K562 (cell line): Measurements from ENCODE around the gene CADPS2. TPM values are rescaled to one million over a fixed set of nuclear protein-coding genes. Genes with fewer than 3 reads are reported as not detected.

Experiments
- ATAC-seq: fragments of 200-7000 bp; cut with Tn5 transposase; 3 replicates; pipeline ENCODE4 v1.9.1; 2020; ENCODE audit warnings: moderate library complexity
- BruUV-seq: library from RNA; stranded (reverse); fragments of 400-500 nt; replicated peaks from 2 replicates; lab custom pipeline; 2021; lab: Mats Ljungman, UMichigan
- CTCF ChIA-PET: fragments of 300-600 bp; formaldehyde crosslinking; extraction: SDS; loops from one replicate; lab custom pipeline; 2021; ENCODE audit warnings: low intra/inter-chr PET ratio; lab: Yijun Ruan, JAX
- POLR2A ChIA-PET: fragments of 300-600, 350-650 bp; sonication (Branson Sonifier 250); formaldehyde crosslinking; extraction: SDS; loops from one replicate; lab custom pipeline; 2021; ENCODE audit warnings: antibody characterized with exemption, inconsistent platforms; lab: Yijun Ruan, JAX
- DNase-seq, 4 experiments: peaks; one replicate each; pipeline versions ENCODE4 v3.0.0 to v3.0.0-alpha.2; 2011 to 2018; ENCODE audit warnings: low spot score in 3 of 4, mixed read lengths in 3 of 4; ENCODE audit errors: extremely low read depth in 1 of 4
- FAIRE-seq: peaks from 2 replicates; lab custom pipeline; 2011; peaks lifted over from hg19 to GRCh38; lab: Jason Lieb, UNC
- H2AFZ ChIP-seq: 2 replicates; pipeline ENCODE4 v1.6.0; 2011; ENCODE audit warnings: low read depth, low read length, control low read depth, inconsistent platforms
- H3K27ac ChIP-seq: fragments of 200-600 bp; 3 replicates; pipeline ENCODE4 v1.8.0; 2011; ENCODE audit warnings: low read depth, mild to moderate bottlenecking, control low read depth, inconsistent platforms, low read length, moderate library complexity, mixed read lengths; ENCODE audit errors: extremely low read depth
- H3K27me3 ChIP-seq, 2 experiments: fragments of 300-600 bp in 1 of 2; 2 replicates in 1 of 2; 3 replicates in 1 of 2; pipeline versions ENCODE4 v1.6.0 to v1.8.0; 2011; ENCODE audit warnings: inconsistent platforms in 2 of 2, low read length in 2 of 2, mild to moderate bottlenecking in 1 of 2, mixed read lengths in 1 of 2, moderate library complexity in 1 of 2; ENCODE audit not compliant: control insufficient read depth in 2 of 2, insufficient read depth in 2 of 2
- H3K36me3 ChIP-seq: fragments of 300-600 bp; 3 replicates; pipeline ENCODE4 v1.8.0; 2011; ENCODE audit warnings: mild to moderate bottlenecking, low read length, inconsistent platforms; ENCODE audit not compliant: control insufficient read depth, insufficient read depth
- H3K4me1 ChIP-seq, 2 experiments: fragments of 200-600 bp in 1 of 2; replicated peaks in 1 of 2; 2 replicates in 1 of 2; 3 replicates in 1 of 2; pipeline versions ENCODE4 v1.5.1 to v1.8.0; 2011; ENCODE audit warnings: inconsistent platforms in 2 of 2, low read length in 2 of 2, mild to moderate bottlenecking in 1 of 2, mixed read lengths in 1 of 2, moderate library complexity in 1 of 2; ENCODE audit not compliant: control insufficient read depth in 2 of 2, insufficient read depth in 2 of 2
- H3K4me2 ChIP-seq: 2 replicates; pipeline ENCODE4 v1.6.1; 2011; ENCODE audit warnings: low read length, control low read depth, inconsistent platforms, mixed read lengths; ENCODE audit not compliant: insufficient read depth
- H3K4me3 ChIP-seq: fragments of 200-600 bp; sonication (generic), shearing (Covaris generic); 2 replicates; pipeline ENCODE4 v1.5.1; 2016; ENCODE audit warnings: control low read depth, inconsistent platforms
- H3K79me2 ChIP-seq: fragments of 200-600 bp; 3 replicates; pipeline ENCODE4 v1.8.0; 2011; ENCODE audit warnings: low read length, inconsistent platforms; ENCODE audit not compliant: control insufficient read depth, insufficient read depth
- H3K9ac ChIP-seq, 2 experiments: 2 replicates each; pipeline versions ENCODE4 v1.6.0 to v1.6.1; 2011; ENCODE audit warnings: low read depth in 2 of 2, low read length in 2 of 2, control low read depth in 1 of 2, inconsistent platforms in 1 of 2, mild to moderate bottlenecking in 1 of 2, mixed read lengths in 1 of 2; ENCODE audit not compliant: insufficient read depth in 1 of 2
- H3K9me1 ChIP-seq: one replicate; pipeline ENCODE4 v1.6.0; 2011; ENCODE audit warnings: inconsistent platforms, mild to moderate bottlenecking, low read length, moderate library complexity; ENCODE audit not compliant: control insufficient read depth, insufficient read depth
- H3K9me3 ChIP-seq: replicated peaks from 2 replicates; pipeline ENCODE4 v1.5.1; 2011; ENCODE audit warnings: low read depth, low read length, inconsistent platforms; ENCODE audit not compliant: control insufficient read depth, insufficient read depth
- H4K20me1 ChIP-seq: replicated peaks from 2 replicates; pipeline ENCODE4 v1.6.1; 2011; ENCODE audit warnings: low read length, inconsistent platforms, mixed read lengths; ENCODE audit not compliant: control insufficient read depth, insufficient read depth
- CTBP1 ChIP-seq: fragments of 450-650 bp; IDR thresholded peaks from 2 replicates; pipeline ENCODE4 v1.6.1; 2016; ENCODE audit warnings: borderline replicate concordance
- GABPA ChIP-seq: fragments of 200-800 bp; sonication (Bioruptor generic); conservative IDR thresholded peaks from 2 replicates; pipeline ENCODE4 v1.6.1; 2016; ENCODE audit warnings: low read depth, missing genetic modification characterization, missing compliant biosample characterization
- HDAC1 ChIP-seq, 2 experiments: fragments of 450-650 bp; IDR thresholded peaks; 2 replicates each; pipeline ENCODE4 v1.6.1; 2016 to 2017; ENCODE audit warnings: inconsistent platforms in 1 of 2, mild to moderate bottlenecking in 1 of 2, moderate library complexity in 1 of 2
- HNRNPH1 ChIP-seq: fragments of 200-400 bp; formaldehyde crosslinking; optimal IDR thresholded peaks from 2 replicates; pipeline ENCODE3; 2017; ENCODE audit warnings: low read depth, mild to moderate bottlenecking, low read length, moderate library complexity
- TCF15 ChIP-seq: fragments of 250-450 bp; sonication (Bioruptor Pico); IDR thresholded peaks from 2 replicates; pipeline ENCODE4 v1.8.0; 2022; ENCODE audit warnings: moderate library complexity, mild to moderate bottlenecking, inconsistent platforms
- YY1 ChIP-seq, 3 experiments: IDR thresholded peaks; 2 replicates each; pipeline ENCODE4 v1.6.1; 2011; ENCODE audit warnings: low read length in 2 of 3, mild to moderate bottlenecking in 2 of 3, moderate library complexity in 2 of 3, borderline replicate concordance in 1 of 3, control low read depth in 1 of 3, low read depth in 1 of 3; ENCODE audit not compliant: insufficient read depth in 3 of 3, insufficient replicate concordance in 2 of 3, control insufficient read depth in 1 of 3, insufficient read length in 1 of 3; ENCODE audit errors: extremely low read depth in 1 of 3
- ZNF184 ChIP-seq: sonication (generic); formaldehyde crosslinking; IDR thresholded peaks from 2 replicates; pipeline ENCODE4 v1.5.0; 2020; ENCODE audit warnings: missing genetic modification reagents
- ZNF23 ChIP-seq: fragments of 250-450 bp; sonication (Bioruptor Pico); IDR thresholded peaks from 2 replicates; pipeline ENCODE4 v1.4.0; 2020; ENCODE audit warnings: mild to moderate bottlenecking
- ZNF696 ChIP-seq: fragments of 250-450 bp; sonication (Bioruptor Pico); conservative IDR thresholded peaks from 2 replicates; pipeline ENCODE4 v1.4.0; 2020; ENCODE audit warnings: mild to moderate bottlenecking, moderate library complexity
- WGBS: fragments of 100-300 bp; shearing (Covaris generic); methylation state at CpG from one replicate; pipeline ENCODE4 v1.1.6; 2016; ENCODE audit warnings: low coverage, mixed read lengths; ENCODE audit not compliant: insufficient coverage; ENCODE audit errors: missing lambda C conversion rate; 5-methylcytosine and 5-hydroxymethylcytosine counted together
- in situ Hi-C: fragments of 300-500 bp; cut with MboI; formaldehyde crosslinking; loops from 4 replicates; pipeline ENCODE4 v1.15.0; 2018; ENCODE audit warnings: inconsistent platforms, mixed read lengths
- intact Hi-C: fragments of 100-400 bp; cut with micrococcal nuclease; formaldehyde crosslinking; loops from 2 replicates; pipeline ENCODE4 v1.14.2; 2022
- polyA plus RNA-seq, 8 experiments: library from polyadenylated mRNA; depleted of rRNA in 4 of 8; stranded (reverse) in 5 of 8; unstranded in 3 of 8; fragments of >200 nt; fragmentation: Nextera tagmentation in 2 of 8; fragmentation: Illumina TruSeq in 1 of 8; extraction: Ambion mirVana in 2 of 8; extraction: Trizol in 1 of 8; gene quantifications; 2 replicates each; pipeline versions ENCODE4 v1.2.1 to v1.2.3, GENCODE V29; 2011 to 2014; ENCODE audit warnings: inconsistent platforms in 1 of 8, missing spikeins in 1 of 8
- total RNA-seq, 7 experiments: library from RNA; depleted of rRNA in 6 of 7; stranded (reverse); fragments of >200 nt in 6 of 7; fragmentation: Illumina TruSeq in 2 of 7; extraction: Trizol in 2 of 7; gene quantifications; 2 replicates each; pipeline versions ENCODE4 v1.2.1 to v1.2.3, GENCODE V29; 2011 to 2021; ENCODE audit warnings: low replicate concordance in 1 of 7
- TF ChIP-seq, protein P1 (sequence below), 2 experiments: fragments of 450-650 bp; IDR thresholded peaks; 2 replicates each; pipeline ENCODE4 v1.6.1; 2018; ENCODE audit warnings: mild to moderate bottlenecking in 2 of 2, low read depth in 1 of 2; ENCODE audit not compliant: partially characterized antibody in 2 of 2

Gene CADPS2
- total and polyA plus RNA-seq, 9 of the 15 experiments (the other 6 are each of a cell fraction or from before 2014, with no cell fraction given): 0.03 to 0.14 (median 0.04) TPM; not detected in 1

GRCh38 chr7:122743211-122743610, 143.0 kb downstream of the CADPS2 start:
- no peaks in the 10 kb centered on the region; the same call in 1 of the 2 replicates for H3K9me3 ChIP-seq
- H3K9me1 ChIP-seq: no peaks in the 10 kb centered on the region
- H3K36me3 ChIP-seq: no peaks in the 10 kb centered on the region
- FAIRE-seq: no peak
- no TSS peak for BruUV-seq
- no peak for DNase-seq
- no peak overlapping the region for H3K27ac ChIP-seq
- no peak for ATAC-seq
- H3K27me3 ChIP-seq: no peaks in the 10 kb centered on the region
- intact Hi-C loops: no loop called here
- no peaks in the 10 kb centered on the region for H4K20me1 ChIP-seq
- no peaks in the 10 kb centered on the region for H3K79me2 ChIP-seq
- ChIA-PET POLR2A (interaction anchor here (0.7 kb wide), 1 partner anchor 833 kb away, joined by 3 read pairs; no protein-coding TSS in a partner anchor), CTCF (no interaction called here)
- no peaks in the 10 kb centered on the region for H3K4me1 ChIP-seq
- in situ Hi-C loops: no loop called here
- H3K4me3 ChIP-seq: no peak overlapping the region
- H3K9ac ChIP-seq: no peak overlapping the region
- no peak overlapping the region for H2AFZ ChIP-seq
- TF ChIP-seq ZNF696 (no peak), HDAC1 (IDR thresholded peaks at IDR 0.05) (no peak)
- no peak overlapping the region for H3K4me2 ChIP-seq

GRCh38 chr7:122738947-122739346, 147.3 kb downstream of the CADPS2 start:
- 3% methylated on average over 2 of the region's 2 CpGs for WGBS
- Histone ChIP-seq H3K4me3 (no peak overlapping the region), H3K36me3 (no peaks in the 10 kb centered on the region), H3K79me2 (no peaks in the 10 kb centered on the region), H3K27ac (no peak overlapping the region), H3K27me3 (no peaks in the 10 kb centered on the region), H2AFZ (no peak overlapping the region), H3K9me1 (no peaks in the 10 kb centered on the region), H3K4me2 (no peak overlapping the region), H3K9ac (no peak overlapping the region), H4K20me1 (no peaks in the 10 kb centered on the region), H3K4me1 (no peaks in the 10 kb centered on the region), H3K9me3 (no peaks in the 10 kb centered on the region)
- FAIRE-seq (peak; percentile 32), DNase-seq (no peak), ATAC-seq (no peak)
- BruUV-seq: no TSS peak
- CTCF ChIA-PET: no interaction called here
- POLR2A ChIA-PET: no interaction called here
- intact Hi-C loops (no loop called here), in situ Hi-C loops (no loop called here)
- TF ChIP-seq CTBP1 (no peak), YY1 (IDR thresholded peaks at IDR 0.05; ENCODE audit: borderline replicate concordance in 1 of 3, control insufficient read depth in 1 of 3, extremely low read depth in 1 of 3, insufficient read depth in 3 of 3, insufficient read length in 1 of 3, insufficient replicate concordance in 2 of 3, low read depth in 1 of 3, low read length in 2 of 3) (no peak), HNRNPH1 (no peak), ZNF184 (CRISPR knock-in tag) (no peak), ZNF23 (CRISPR knock-in tag) (no peak), TCF15 (no peak), GABPA (tag) (no peak)
- TF ChIP-seq, protein P1, sequence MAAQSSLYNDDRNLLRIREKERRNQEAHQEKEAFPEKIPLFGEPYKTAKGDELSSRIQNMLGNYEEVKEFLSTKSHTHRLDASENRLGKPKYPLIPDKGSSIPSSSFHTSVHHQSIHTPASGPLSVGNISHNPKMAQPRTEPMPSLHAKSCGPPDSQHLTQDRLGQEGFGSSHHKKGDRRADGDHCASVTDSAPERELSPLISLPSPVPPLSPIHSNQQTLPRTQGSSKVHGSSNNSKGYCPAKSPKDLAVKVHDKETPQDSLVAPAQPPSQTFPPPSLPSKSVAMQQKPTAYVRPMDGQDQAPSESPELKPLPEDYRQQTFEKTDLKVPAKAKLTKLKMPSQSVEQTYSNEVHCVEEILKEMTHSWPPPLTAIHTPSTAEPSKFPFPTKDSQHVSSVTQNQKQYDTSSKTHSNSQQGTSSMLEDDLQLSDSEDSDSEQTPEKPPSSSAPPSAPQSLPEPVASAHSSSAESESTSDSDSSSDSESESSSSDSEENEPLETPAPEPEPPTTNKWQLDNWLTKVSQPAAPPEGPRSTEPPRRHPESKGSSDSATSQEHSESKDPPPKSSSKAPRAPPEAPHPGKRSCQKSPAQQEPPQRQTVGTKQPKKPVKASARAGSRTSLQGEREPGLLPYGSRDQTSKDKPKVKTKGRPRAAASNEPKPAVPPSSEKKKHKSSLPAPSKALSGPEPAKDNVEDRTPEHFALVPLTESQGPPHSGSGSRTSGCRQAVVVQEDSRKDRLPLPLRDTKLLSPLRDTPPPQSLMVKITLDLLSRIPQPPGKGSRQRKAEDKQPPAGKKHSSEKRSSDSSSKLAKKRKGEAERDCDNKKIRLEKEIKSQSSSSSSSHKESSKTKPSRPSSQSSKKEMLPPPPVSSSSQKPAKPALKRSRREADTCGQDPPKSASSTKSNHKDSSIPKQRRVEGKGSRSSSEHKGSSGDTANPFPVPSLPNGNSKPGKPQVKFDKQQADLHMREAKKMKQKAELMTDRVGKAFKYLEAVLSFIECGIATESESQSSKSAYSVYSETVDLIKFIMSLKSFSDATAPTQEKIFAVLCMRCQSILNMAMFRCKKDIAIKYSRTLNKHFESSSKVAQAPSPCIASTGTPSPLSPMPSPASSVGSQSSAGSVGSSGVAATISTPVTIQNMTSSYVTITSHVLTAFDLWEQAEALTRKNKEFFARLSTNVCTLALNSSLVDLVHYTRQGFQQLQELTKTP (IDR thresholded peaks at IDR 0.05; ENCODE audit: low read depth in 1 of 2, partially characterized antibody in 2 of 2): no peak
